Measurements from ENCODE around the gene CYSTM1.

Gene CYSTM1

DNA sequence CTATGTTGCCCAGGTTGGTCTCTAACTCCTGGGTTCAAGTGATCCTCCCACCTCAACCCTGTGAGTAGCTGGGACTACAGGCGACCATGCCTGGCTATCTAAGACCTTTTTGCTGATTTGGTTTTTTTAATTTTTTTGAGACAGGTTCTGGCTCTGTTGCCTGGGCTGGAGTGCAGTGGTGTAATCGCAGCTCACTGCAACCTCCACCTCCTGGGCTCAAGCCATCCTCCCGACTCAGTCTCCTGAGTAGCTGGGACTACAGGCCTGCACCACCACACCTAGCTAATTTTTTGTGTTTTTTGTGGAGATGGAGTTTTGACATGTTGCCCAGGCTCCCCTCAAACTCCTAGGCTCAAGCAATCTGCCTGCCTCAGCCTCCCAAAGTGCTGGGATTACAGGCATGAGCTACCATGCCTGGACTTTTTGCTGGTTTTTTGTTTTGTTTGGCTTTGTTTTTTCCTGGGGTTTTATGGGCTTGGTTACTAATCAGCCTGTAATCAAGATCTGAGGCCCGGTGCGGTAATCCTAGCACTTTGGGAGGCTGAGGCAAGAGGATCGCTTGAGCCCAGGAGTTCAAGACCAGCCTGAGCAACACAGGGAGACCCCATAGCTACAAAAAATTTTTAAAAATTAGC is 3.6 kb downstream of the CYSTM1 start:
- no peaks in the 10 kb centered on the region for H3K36me3 Mint-ChIP-seq (ENCODE audit: low read depth)
- H3K27ac Mint-ChIP-seq = no peak overlapping the region
- no peak overlapping the region for H3K4me3 Mint-ChIP-seq
- no peaks in the 10 kb centered on the region for H3K9me3 Mint-ChIP-seq
- peaks cover 12% of the 10 kb centered on the region for H3K4me1 Mint-ChIP-seq (ENCODE audit: low read depth)
- H3K27me3 Mint-ChIP-seq = peaks cover 5% of the 10 kb centered on the region

DNA sequence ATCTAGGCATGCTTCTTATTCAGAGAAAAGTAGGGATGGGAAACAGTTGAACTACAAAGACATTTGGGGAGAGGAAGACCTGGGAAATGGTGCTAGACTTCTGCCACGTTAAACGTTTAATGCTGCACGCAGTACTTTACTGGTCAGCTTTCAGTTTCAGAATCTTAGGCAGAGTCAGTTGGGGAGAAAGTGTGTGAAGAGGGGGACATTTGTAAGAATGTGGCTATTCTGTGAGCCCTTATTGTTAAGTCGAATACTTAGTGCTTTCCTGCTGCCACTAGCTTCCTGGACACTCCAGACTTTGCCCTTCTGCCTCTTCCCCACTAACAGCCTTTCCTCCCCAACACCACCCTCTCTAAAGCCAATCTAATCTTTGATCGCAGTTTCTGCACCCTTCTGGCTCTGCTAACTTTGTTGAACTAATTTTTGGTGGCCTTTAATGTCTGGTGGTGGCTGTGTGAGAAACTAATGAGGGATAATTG is 6.1 kb downstream of the CYSTM1 start:
- H3K4me3 Mint-ChIP-seq = no peak overlapping the region
- no peak overlapping the region for H3K27ac Mint-ChIP-seq
- no peaks in the 10 kb centered on the region for H3K9me3 Mint-ChIP-seq
- peaks cover under 1% of the 10 kb centered on the region for H3K27me3 Mint-ChIP-seq
- peaks cover under 1% of the 10 kb centered on the region for H3K4me1 Mint-ChIP-seq (ENCODE audit: low read depth)
- no peaks in the 10 kb centered on the region for H3K36me3 Mint-ChIP-seq (ENCODE audit: low read depth)

DNA sequence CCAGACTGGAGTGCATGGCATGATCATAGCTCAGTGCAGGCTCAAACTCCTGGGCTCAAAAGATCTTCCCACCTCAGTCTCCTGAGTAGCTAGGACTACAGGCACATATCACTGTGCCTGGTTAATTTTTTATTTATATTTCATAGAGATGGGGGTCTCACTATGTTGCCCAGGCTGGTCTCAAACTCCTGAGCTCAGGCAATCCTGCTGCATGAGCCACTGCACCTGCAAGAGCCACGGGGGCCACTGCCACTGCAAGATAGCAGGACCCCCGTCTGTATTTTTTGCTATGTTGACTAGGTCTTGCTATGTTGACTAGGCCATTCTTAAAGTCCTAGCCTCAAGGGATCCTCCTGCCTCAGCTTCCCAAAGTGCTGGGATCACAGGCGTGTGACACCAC is 6.5 kb downstream of the CYSTM1 start:
- Mint-ChIP-seq H3K4me3 (no peak overlapping the region), H3K27ac (no peak overlapping the region), H3K27me3 (no peaks in the 10 kb centered on the region), H3K4me1 (ENCODE audit: low read depth) (no peaks in the 10 kb centered on the region), H3K36me3 (ENCODE audit: low read depth) (no peaks in the 10 kb centered on the region), H3K9me3 (no peaks in the 10 kb centered on the region)

DNA sequence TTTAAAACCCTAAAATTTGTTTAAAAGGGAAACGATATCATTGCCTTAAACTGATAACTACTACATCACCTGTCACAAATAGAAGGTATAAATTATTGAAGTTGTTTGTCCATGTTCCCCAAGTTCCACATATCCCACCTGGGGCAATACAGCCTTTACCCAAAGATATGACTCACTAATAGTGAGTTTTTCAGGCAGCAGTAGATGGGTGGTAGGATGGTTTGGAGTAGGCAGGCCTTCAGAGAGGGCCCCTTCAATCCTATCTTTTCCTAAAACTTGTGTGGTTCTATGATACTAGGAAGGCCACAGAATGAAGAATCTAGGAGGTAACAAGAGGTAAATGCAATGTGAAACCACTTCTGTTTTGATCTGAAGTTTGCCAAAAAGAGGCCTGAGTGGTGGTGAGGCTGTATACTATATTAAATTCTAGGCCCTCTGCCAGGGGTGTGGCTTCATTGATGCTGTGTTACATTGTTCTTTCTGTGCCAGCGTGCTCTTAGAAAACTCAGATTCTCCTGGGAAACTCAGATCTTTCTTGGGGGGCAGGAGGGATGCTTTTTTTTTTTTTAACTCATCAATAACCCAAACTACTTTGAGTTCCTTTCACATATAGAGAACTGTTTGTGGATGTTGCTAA is 7.2 kb downstream of the CYSTM1 start:
- Mint-ChIP-seq H3K4me3 (no peak overlapping the region), H3K27ac (no peak overlapping the region)

DNA sequence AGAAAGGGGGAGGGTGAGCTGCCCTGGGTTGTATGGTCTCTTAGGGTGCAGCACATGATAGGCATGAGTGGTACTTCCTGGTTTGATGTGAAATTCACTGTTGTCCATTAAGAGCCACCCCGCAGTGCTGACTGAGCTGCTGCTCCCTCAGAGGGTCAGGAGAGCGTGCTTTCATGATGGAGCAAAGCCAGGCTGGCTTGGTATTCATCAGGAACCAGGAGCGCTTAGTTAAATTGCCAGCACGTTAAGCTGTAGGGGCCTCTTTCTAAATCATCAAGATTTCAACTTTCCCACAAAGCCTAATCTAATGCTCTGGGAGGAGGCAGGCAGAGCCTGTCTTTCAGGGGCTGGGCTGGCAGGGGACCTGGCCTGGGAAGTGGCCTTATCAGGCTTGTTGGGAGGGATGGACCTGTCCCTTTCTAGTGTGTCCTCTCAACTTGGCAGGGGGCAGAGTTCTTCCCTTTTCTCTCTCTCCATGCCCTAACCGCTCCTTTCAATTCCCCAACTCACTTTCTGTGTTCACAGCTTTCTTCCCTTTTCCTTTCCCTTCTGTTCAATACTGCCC is 7.9 kb downstream of the CYSTM1 start:
- H3K4me1 Mint-ChIP-seq (ENCODE audit: low read depth) = no peaks in the 10 kb centered on the region
- no peak overlapping the region for H3K4me3 Mint-ChIP-seq
- H3K9me3 Mint-ChIP-seq = no peaks in the 10 kb centered on the region
- H3K27me3 Mint-ChIP-seq = no peaks in the 10 kb centered on the region
- H3K27ac Mint-ChIP-seq = no peak overlapping the region
- H3K36me3 Mint-ChIP-seq (ENCODE audit: low read depth) = no peaks in the 10 kb centered on the region

More for the DNA sequence above, 7.2 kb downstream of the CYSTM1 start:
- no peaks in the 10 kb centered on the region for H3K36me3 Mint-ChIP-seq (ENCODE audit: low read depth)
- H3K4me1 Mint-ChIP-seq (ENCODE audit: low read depth) = no peaks in the 10 kb centered on the region
- no peaks in the 10 kb centered on the region for H3K9me3 Mint-ChIP-seq
- H3K27me3 Mint-ChIP-seq = no peaks in the 10 kb centered on the region

DNA sequence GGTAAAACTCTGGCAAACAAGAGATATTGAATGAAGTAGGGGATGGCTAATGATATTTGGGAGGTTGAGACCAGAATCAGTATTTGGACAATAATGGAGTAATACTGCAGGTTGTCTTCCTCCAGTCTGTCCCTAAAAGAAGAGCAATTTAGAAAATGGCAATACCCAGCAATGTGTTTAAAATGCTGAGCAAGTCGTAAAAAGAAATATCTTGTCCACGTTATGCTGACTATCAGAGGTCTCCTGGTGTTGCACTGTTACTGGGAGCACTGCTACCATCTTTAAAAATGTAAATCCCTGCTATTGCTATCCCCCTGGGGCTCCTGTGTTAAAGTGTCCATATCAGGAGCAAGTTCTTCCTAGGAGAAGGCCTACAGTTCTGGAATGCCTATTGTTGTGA is 10.4 kb downstream of the CYSTM1 start:
- peaks cover 6% of the 10 kb centered on the region for H3K36me3 Mint-ChIP-seq (ENCODE audit: low read depth)
- no peaks in the 10 kb centered on the region for H3K27me3 Mint-ChIP-seq
- no peak overlapping the region for H3K27ac Mint-ChIP-seq
- no peaks in the 10 kb centered on the region for H3K9me3 Mint-ChIP-seq
- H3K4me3 Mint-ChIP-seq = no peak overlapping the region
- no peaks in the 10 kb centered on the region for H3K4me1 Mint-ChIP-seq (ENCODE audit: low read depth)

DNA sequence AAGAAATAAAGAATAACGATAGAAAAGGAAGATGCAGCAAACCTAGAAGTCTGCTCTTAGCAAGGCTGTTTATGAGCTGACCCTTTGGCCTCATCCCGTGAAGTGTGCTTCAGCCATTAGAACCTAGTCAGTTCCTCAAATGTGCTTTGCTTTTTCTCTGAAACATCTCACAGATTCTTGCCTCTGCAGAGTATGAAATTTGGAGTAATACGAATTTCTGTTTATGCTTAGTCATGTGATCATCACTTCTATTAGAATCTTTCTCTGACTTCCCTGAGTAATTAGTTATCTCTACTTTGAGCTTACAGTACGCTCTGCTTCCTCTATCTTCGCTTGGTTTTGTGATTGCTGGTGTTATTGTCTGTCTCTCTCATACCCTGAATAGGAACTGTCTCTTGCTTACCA is 11.3 kb downstream of the CYSTM1 start:
- no peaks in the 10 kb centered on the region for H3K4me1 Mint-ChIP-seq (ENCODE audit: low read depth)
- H3K4me3 Mint-ChIP-seq = no peak overlapping the region
- no peaks in the 10 kb centered on the region for H3K27me3 Mint-ChIP-seq
- H3K9me3 Mint-ChIP-seq = no peaks in the 10 kb centered on the region
- no peak overlapping the region for H3K27ac Mint-ChIP-seq
- H3K36me3 Mint-ChIP-seq (ENCODE audit: low read depth) = peaks cover 6% of the 10 kb centered on the region

DNA sequence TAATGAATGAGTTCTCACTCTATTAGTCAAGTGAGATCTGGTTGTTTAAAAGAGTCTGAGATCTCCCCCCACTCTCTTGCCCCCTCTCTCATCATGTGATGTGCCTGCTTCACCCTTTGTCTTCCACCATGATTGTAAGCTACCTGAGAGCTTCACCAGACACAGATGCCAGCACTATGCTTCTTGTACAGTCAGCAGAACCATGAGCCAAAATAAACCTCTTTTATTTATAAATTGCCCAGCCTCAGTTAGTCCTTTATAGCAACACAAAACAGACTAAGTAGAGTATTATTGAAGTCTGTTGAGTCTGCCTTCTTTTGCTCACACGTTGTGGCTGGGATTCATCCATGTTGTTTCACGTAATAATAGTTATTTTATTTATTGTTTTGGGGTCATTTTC is 14.3 kb downstream of the CYSTM1 start:
- Mint-ChIP-seq H3K4me3 (no peak overlapping the region), H3K27me3 (no peaks in the 10 kb centered on the region), H3K27ac (no peak overlapping the region), H3K4me1 (ENCODE audit: low read depth) (no peaks in the 10 kb centered on the region), H3K36me3 (ENCODE audit: low read depth) (peaks cover 6% of the 10 kb centered on the region), H3K9me3 (no peaks in the 10 kb centered on the region)

DNA sequence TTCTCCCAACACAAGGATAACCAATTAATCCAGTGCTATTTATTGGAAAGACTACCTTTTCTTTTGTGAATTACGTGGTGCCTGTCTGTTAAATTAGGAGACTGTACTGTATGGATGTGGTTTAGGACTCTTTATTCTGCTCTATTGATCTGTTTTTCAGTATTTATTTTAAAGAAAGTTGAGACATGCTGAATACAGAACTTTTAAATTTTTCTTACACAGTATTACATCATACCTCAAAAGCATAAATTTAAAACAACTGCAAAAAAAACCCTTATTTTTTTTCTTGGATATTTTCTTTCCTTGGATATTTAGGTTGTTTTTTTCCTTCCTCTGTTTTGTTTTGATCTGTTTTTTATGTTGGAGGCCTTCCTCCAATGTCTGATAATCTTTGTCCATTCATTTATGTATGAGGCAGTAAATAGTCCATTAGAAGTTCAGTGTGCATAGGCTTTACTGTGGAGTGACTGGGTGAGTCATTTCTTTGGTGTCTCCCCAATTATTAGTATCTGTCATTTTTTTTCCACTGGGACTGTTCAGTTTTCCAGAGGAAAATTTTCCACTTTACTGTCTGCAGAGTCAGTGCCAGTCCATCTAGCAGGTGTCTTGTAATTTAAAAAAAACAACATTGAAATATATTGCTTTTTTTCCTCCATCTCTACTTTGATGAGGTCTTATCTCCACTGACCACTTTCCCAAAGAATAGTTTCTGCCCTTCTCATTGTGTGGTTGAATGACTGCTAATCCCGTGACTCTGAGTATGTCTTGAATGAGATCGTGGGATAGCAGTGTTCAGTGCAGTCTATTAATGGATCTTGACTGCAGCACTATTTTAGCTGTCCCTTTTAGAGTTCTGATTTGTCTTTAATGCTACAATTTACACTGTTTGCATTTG is 15.2 kb downstream of the CYSTM1 start:
- Mint-ChIP-seq H3K27me3 (no peaks in the 10 kb centered on the region), H3K27ac (no peak overlapping the region), H3K36me3 (ENCODE audit: low read depth) (peaks cover 10% of the 10 kb centered on the region), H3K4me3 (no peak overlapping the region), H3K9me3 (no peaks in the 10 kb centered on the region), H3K4me1 (ENCODE audit: low read depth) (no peaks in the 10 kb centered on the region)

DNA sequence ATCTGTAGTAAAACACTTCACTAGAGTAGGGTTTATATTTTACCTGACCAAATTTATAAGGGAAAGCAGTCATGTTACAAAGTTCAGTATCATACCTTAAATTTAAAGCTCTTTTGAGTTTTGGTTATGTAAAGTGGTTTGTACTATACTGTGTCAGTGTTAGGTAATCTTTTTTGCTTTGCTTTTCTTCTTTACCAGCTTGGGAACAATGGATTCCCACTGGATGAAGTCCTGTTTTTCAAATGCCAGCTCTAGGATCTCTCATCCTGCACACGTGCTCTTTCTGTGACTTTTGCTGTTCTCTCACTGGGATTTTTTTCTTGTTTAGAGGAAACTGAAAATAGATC is 15.9 kb downstream of the CYSTM1 start:
- no peaks in the 10 kb centered on the region for H3K27me3 Mint-ChIP-seq
- no peak overlapping the region for H3K27ac Mint-ChIP-seq
- no peak overlapping the region for H3K4me3 Mint-ChIP-seq
- no peaks in the 10 kb centered on the region for H3K4me1 Mint-ChIP-seq (ENCODE audit: low read depth)
- H3K9me3 Mint-ChIP-seq = no peaks in the 10 kb centered on the region
- H3K36me3 Mint-ChIP-seq (ENCODE audit: low read depth) = peaks cover 10% of the 10 kb centered on the region

DNA sequence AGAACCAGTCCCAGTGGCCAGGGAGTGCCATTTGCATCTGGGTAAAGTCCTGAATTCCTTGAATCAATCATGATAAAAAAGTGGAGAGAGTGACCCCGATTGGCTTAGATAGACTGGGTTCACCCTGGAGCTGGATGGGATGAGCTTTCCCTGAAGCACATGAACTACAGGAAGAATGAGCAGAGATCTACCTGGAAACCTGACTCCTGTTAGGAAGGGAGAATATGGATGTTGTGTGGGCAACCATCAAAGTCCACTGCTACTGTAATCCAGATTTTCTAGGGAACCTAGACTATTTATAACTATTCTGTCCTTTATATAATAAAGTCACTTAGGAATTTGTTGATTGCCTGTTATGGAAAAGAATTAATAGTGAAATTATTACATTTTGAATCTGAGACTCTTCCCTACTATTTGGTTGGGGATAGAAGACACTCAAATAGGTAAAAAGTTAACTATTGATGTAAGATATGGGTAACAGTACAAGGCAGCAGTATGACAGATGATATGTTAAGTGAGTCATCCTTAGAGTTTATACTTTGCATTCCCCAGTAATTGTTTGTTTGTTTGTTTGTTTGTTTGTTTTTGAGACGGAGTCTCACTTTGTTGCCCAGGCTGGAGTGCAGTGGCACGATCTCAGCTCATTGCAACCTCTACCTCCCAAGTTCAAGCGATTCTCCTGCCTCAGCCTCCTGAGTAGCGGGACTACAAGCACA is 17.9 kb downstream of the CYSTM1 start:
- H3K9me3 Mint-ChIP-seq = no peaks in the 10 kb centered on the region
- no peak overlapping the region for H3K4me3 Mint-ChIP-seq
- H3K27ac Mint-ChIP-seq = no peak overlapping the region
- H3K27me3 Mint-ChIP-seq = no peaks in the 10 kb centered on the region
- peaks cover 10% of the 10 kb centered on the region for H3K36me3 Mint-ChIP-seq (ENCODE audit: low read depth)
- no peaks in the 10 kb centered on the region for H3K4me1 Mint-ChIP-seq (ENCODE audit: low read depth)

DNA sequence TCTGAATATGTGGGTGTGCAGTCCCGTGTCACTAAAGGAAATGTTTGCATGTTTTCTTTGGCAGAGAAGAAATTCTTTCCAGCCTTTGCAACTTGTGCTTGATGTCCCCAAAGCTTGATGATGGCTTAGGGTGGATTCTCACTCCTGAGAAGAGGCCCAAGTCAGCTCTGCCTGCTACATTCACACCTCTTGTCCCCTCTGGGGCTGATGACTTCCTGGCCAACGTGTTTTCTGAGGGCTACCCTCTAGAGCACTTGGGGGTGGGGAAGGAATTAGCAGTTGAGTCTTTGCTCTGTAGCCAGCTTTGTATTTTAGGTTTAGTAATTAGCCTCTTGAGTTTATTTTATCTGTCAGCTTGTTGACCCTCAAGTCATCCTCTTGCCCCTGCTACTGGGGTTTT is 19.7 kb downstream of the CYSTM1 start:
- no peak overlapping the region for H3K27ac Mint-ChIP-seq
- H3K27me3 Mint-ChIP-seq = no peaks in the 10 kb centered on the region
- H3K4me1 Mint-ChIP-seq (ENCODE audit: low read depth) = no peaks in the 10 kb centered on the region
- peaks cover 7% of the 10 kb centered on the region for H3K36me3 Mint-ChIP-seq (ENCODE audit: low read depth)
- no peaks in the 10 kb centered on the region for H3K9me3 Mint-ChIP-seq
- no peak overlapping the region for H3K4me3 Mint-ChIP-seq

DNA sequence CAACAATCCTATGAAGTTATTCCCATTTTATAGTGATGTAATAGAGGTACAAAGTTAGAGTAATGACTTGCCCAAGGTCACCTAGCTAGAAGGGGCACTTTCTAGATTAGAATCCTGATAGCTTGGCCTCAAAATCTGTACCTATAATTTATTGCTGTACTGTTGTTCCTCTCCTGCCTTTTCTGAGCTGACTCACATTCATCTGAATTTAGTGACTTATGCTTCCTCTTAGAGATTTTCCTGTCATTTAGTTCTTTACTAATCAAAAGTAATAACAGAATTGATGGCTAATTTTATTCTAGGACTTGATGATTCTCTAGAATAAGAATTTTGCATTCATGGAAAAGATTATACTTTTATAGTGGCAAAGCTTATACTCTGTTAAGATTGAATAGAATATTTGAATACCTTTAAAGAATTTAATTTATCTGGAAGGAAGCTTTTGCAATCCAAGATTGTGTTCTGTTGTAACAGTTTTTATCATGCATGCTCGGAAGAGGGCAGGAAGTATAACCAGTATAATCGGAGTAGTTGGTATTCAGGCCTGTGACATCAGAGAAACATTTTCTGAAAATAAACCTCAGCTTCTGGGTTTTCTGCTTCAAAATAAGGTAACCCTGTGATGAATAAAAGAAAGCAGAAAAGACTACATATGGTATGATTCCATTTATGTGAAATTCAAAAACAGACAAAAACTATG is 21.3 kb downstream of the CYSTM1 start:
- H3K27me3 Mint-ChIP-seq = no peaks in the 10 kb centered on the region
- no peak overlapping the region for H3K4me3 Mint-ChIP-seq
- no peaks in the 10 kb centered on the region for H3K9me3 Mint-ChIP-seq
- no peaks in the 10 kb centered on the region for H3K4me1 Mint-ChIP-seq (ENCODE audit: low read depth)
- peaks cover 7% of the 10 kb centered on the region for H3K36me3 Mint-ChIP-seq (ENCODE audit: low read depth)
- H3K27ac Mint-ChIP-seq = no peak overlapping the region

DNA sequence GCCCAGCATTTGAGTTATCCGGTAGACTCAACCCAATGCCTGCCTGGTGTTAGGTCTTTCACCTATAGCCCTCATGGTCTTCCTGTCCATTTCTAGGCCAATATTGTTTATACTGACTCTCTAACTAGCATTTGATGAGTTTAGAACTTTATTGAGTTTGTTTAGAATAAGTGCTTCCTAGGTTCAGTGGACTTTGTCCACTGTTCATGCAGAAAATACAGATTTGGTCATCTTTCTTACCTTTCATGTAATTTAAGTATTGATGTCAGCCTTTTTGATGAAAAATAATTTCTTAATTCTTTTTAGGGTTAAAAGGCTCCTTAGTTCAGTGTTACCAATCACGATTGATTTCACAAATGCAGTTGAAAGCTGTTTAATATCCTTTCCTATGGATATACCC is 22.0 kb downstream of the CYSTM1 start:
- H3K4me3 Mint-ChIP-seq = no peak overlapping the region
- no peaks in the 10 kb centered on the region for H3K9me3 Mint-ChIP-seq
- no peaks in the 10 kb centered on the region for H3K4me1 Mint-ChIP-seq (ENCODE audit: low read depth)
- H3K27ac Mint-ChIP-seq = no peak overlapping the region
- H3K36me3 Mint-ChIP-seq (ENCODE audit: low read depth) = peaks cover 7% of the 10 kb centered on the region
- H3K27me3 Mint-ChIP-seq = no peaks in the 10 kb centered on the region
